K562 (cell line): Measurements from ENCODE around the gene EVL. TPM values are rescaled to one million over a fixed set of nuclear protein-coding genes. Genes with fewer than 3 reads are reported as not detected.

Experiments used
- E2F3 ChIP-seq: fragments of 250-450 bp; sonication (Bioruptor Pico); IDR thresholded peaks from 2 replicates; pipeline ENCODE4 v1.4.0; 2020; ENCODE audit warnings: mild to moderate bottlenecking
- ESRRA ChIP-seq: fragments of 450-650 bp; IDR thresholded peaks from 2 replicates; pipeline ENCODE4 v1.6.1; 2014; ENCODE audit warnings: low read depth, mild to moderate bottlenecking, moderate library complexity, borderline replicate concordance
- ETV1 ChIP-seq: fragments of 450-650 bp; conservative IDR thresholded peaks from 2 replicates; pipeline ENCODE4 v1.6.1; 2016; ENCODE audit warnings: missing genetic modification characterization, control low read depth, low read depth, missing compliant biosample characterization
- HES1 ChIP-seq: fragments of 450-650 bp; IDR thresholded peaks from 2 replicates; pipeline ENCODE4 v1.6.1; 2016; ENCODE audit warnings: low read depth, mild to moderate bottlenecking, moderate library complexity
- KAT7 ChIP-seq: sonication (generic); formaldehyde crosslinking; IDR thresholded peaks from 2 replicates; pipeline ENCODE4 v1.8.0; 2022; ENCODE audit warnings: missing genetic modification reagents, mild to moderate bottlenecking, borderline replicate concordance
- MYBL2 ChIP-seq, 2 experiments: fragments of 450-650 bp in 1 of 2; sonication (generic) in 1 of 2; formaldehyde crosslinking in 1 of 2; IDR thresholded peaks; 2 replicates each; pipeline versions ENCODE4 v1.6.1 to v1.8.1; 2017 to 2022; ENCODE audit warnings: borderline replicate concordance in 1 of 2, inconsistent platforms in 1 of 2, low read depth in 1 of 2, mild to moderate bottlenecking in 1 of 2, missing genetic modification reagents in 1 of 2, moderate library complexity in 1 of 2
- NFYB ChIP-seq: IDR thresholded peaks from 2 replicates; pipeline ENCODE4 v1.6.1; 2011; ENCODE audit warnings: mild to moderate bottlenecking, moderate library complexity; ENCODE audit not compliant: insufficient read length; ENCODE audit errors: extremely low read depth
- NRF1 ChIP-seq, 2 experiments: fragments of 450-650 bp; IDR thresholded peaks in 1 of 2; conservative IDR thresholded peaks in 1 of 2; 2 replicates each; pipeline ENCODE4 v1.6.1; 2014; ENCODE audit warnings: mild to moderate bottlenecking in 2 of 2
- NUFIP1 ChIP-seq: fragments of 450-650 bp; IDR thresholded peaks from 2 replicates; pipeline ENCODE4 v1.6.1; 2018; ENCODE audit not compliant: partially characterized antibody
- POLR2AphosphoS2 ChIP-seq: IDR thresholded peaks from 2 replicates; pipeline ENCODE4 v1.6.1; 2012; ENCODE audit warnings: low read length, improper control_type of control experiment
- POU5F1 ChIP-seq: fragments of 150-350 bp; IDR thresholded peaks from 2 replicates; pipeline ENCODE4 v1.6.1; 2014; ENCODE audit warnings: borderline replicate concordance, low read length, low read depth, mild to moderate bottlenecking; ENCODE audit not compliant: partially characterized antibody
- RAD51 ChIP-seq: fragments of 450-650 bp; IDR thresholded peaks from 2 replicates; pipeline ENCODE4 v1.7.1; 2016; ENCODE audit warnings: low read depth, mild to moderate bottlenecking, borderline replicate concordance
- RBM34 ChIP-seq: fragments of 200-400 bp; formaldehyde crosslinking; IDR thresholded peaks from 2 replicates; pipeline ENCODE4 v1.6.1; 2018; ENCODE audit warnings: low read length, borderline replicate concordance; ENCODE audit not compliant: insufficient read depth
- TCF3 ChIP-seq: sonication (generic); formaldehyde crosslinking; IDR thresholded peaks from 2 replicates; pipeline ENCODE4 v1.4.0; 2020; ENCODE audit warnings: mild to moderate bottlenecking, missing genetic modification reagents
- ZC3H8 ChIP-seq: fragments of 450-650 bp; IDR thresholded peaks from 2 replicates; pipeline ENCODE4 v1.6.1; 2017
- ZNF239 ChIP-seq: fragments of 250-450 bp; sonication (Bioruptor Pico); IDR thresholded peaks from 2 replicates; pipeline ENCODE4 v1.4.0; 2020; ENCODE audit warnings: mild to moderate bottlenecking
- ZNF512 ChIP-seq: IDR thresholded peaks from 2 replicates; pipeline ENCODE4 v1.6.1; 2016; ENCODE audit warnings: missing genetic modification characterization, missing compliant biosample characterization
- ZNF561 ChIP-seq: fragments of 450-650 bp; formaldehyde crosslinking; conservative IDR thresholded peaks from 2 replicates; pipeline ENCODE4 v1.4.0; 2020; ENCODE audit warnings: mild to moderate bottlenecking, moderate library complexity
- ZNF592 ChIP-seq: fragments of 450-650 bp; IDR thresholded peaks from 2 replicates; pipeline ENCODE4 v1.6.1; 2017; ENCODE audit warnings: antibody characterized with exemption, mild to moderate bottlenecking
- ZNF639 ChIP-seq, 2 experiments: fragments of 200-800 bp in 1 of 2; sonication (Bioruptor generic) in 1 of 2; sonication (generic) in 1 of 2; formaldehyde crosslinking in 1 of 2; IDR thresholded peaks in 1 of 2; conservative IDR thresholded peaks in 1 of 2; 2 replicates each; pipeline versions ENCODE4 v1.5.0 to v1.6.1; 2016 to 2020; ENCODE audit warnings: missing compliant biosample characterization in 1 of 2, missing genetic modification characterization in 1 of 2, missing genetic modification reagents in 1 of 2
- polyA plus RNA-seq, 8 experiments: library from polyadenylated mRNA; depleted of rRNA in 4 of 8; stranded (reverse) in 5 of 8; unstranded in 3 of 8; fragments of >200 nt; fragmentation: Nextera tagmentation in 2 of 8; fragmentation: Illumina TruSeq in 1 of 8; extraction: Ambion mirVana in 2 of 8; extraction: Trizol in 1 of 8; gene quantifications; 2 replicates each; pipeline versions ENCODE4 v1.2.1 to v1.2.3, GENCODE V29; 2011 to 2014; ENCODE audit warnings: inconsistent platforms in 1 of 8, missing spikeins in 1 of 8
- total RNA-seq, 7 experiments: library from RNA; depleted of rRNA in 6 of 7; stranded (reverse); fragments of >200 nt in 6 of 7; fragmentation: Illumina TruSeq in 2 of 7; extraction: Trizol in 2 of 7; gene quantifications; 2 replicates each; pipeline versions ENCODE4 v1.2.1 to v1.2.3, GENCODE V29; 2011 to 2021; ENCODE audit warnings: low replicate concordance in 1 of 7

Gene EVL
- total and polyA plus RNA-seq, 9 of the 15 experiments (the other 6 are each of a cell fraction or from before 2014, with no cell fraction given), result 2.9 to 43.4 (median 23.9) TPM

- TF ChIP-seq ZNF592, result peak; percentile 88
- TF ChIP-seq ZNF561, result no peak
- TF ChIP-seq NFYB, result no peak
- peak; percentile 79 to 82 for TF ChIP-seq NRF1 (conservative IDR thresholded peaks at IDR 0.05 in 1 of 2, IDR thresholded peaks at IDR 0.05 in 1 of 2)
- 0 out of 2 replicates have a peak, but pooled peaks have one; percentile 6 for TF ChIP-seq ZNF239 (CRISPR knock-in tag)
- TF ChIP-seq MYBL2 (IDR thresholded peaks at IDR 0.05; ENCODE audit: low read depth), result no peak
- TF ChIP-seq MYBL2 (CRISPR knock-in tag; IDR thresholded peaks at IDR 0.05; ENCODE audit: borderline replicate concordance), result no peak
- no peak for TF ChIP-seq E2F3 (CRISPR knock-in tag)
- TF ChIP-seq ETV1 (tag), result peak; percentile 64
- no peak for TF ChIP-seq RBM34
- TF ChIP-seq TCF3, result peak; percentile 25; the same call in 1 of the 2 replicates
- no peak for TF ChIP-seq ZC3H8
- no peak for TF ChIP-seq POU5F1
- no peak for TF ChIP-seq ZNF512 (tag)
- TF ChIP-seq RAD51, result peak; percentile 54; the same call in 1 of the 2 replicates
- TF ChIP-seq NUFIP1, result no peak
- no peak for TF ChIP-seq KAT7 (CRISPR knock-in tag)
- peak; percentile 51; the same call in 1 of the 2 replicates for TF ChIP-seq ESRRA
- no peak for TF ChIP-seq HES1
- no peak for TF ChIP-seq ZNF639 (CRISPR knock-in tag; conservative IDR thresholded peaks at IDR 0.05 in 1 of 2, IDR thresholded peaks at IDR 0.05 in 1 of 2)
- TF ChIP-seq POLR2AphosphoS2, result no peak
These were observed 836 bp downstream of the EVL start (continued) for GRCh38 chr14:100065942-100066574.
